ENCODE data around the gene ANKRD11. TPM values are rescaled to one million over a fixed set of nuclear protein-coding genes. Genes with fewer than 3 reads are reported as not detected.

Gene ANKRD11
- total RNA-seq, 2 donors from 2014 or later: 204 to 215 TPM

DNA sequence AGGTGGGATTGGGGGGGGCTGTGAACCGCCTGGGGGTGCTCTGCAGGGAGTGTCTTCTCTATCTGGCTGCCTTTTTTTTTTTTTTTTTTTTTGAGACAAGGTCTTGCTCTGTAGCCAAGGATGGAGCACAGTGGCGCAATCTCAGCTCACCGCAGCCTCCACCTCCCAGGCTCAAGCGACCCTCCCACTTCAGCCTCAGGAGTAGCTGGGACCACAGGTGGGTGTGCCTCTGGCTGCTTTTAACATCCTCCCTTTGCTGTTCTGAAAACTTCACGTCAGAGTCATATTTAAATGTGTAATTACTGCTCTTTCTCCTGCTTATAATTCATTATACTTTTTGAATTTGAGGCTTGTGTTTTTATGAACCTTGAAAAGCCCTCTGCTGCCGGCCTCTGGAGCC is 194.4 kb downstream of the ANKRD11 start:
- ATAC-seq (replicated peaks in 1 of 2): no peak
- no peak for DNase-seq
- no peak overlapping the region for H3K4me3 Mint-ChIP-seq

DNA sequence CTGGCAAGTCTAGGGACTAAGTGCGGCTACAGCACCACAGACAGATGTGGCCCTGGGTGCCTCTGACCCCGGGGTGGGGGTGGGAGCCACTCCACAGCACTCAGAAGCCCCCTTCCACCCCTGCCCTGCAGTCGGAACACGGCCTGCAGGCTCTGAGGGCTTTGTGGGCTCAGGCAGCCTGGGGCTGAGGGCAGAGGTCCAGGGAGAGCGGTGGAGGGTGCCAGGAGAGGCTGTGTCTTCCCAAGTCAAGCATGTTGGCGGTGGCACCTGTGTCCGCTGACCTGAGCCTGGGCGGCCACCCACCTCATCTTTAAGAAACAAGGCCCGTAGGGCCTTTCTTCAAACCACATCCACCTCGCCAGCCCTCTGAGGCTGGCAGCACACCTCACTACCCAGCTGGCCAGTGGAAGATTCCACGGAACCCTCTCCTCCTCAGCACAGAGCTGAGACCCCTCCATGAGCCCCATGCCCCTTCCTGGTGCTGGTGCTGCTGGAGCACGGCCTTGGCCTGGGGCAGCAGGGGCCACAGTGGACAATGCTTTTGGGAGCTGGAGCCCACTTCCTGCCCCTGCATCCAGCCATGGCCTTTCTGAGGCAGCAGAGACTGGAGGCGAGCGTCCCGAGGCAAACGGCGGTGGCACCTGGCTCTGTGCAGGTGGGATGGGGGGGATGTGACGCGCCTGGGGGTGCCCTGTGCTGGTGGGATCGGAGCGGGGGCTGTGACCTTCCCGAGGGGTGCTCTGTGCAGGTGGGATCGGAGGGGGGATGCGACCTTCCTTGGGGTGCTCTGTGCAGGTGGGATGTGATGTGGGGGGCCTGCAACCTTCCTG is 195.1 kb downstream of the ANKRD11 start:
- DNase-seq: no peak
- Mint-ChIP-seq H3K9me3 (no peaks in the 10 kb centered on the region), H3K27ac (no peak overlapping the region), H3K4me1 (ENCODE audit: low read depth) (peaks cover 33% of the 10 kb centered on the region), H3K27me3 (ENCODE audit: low read depth) (no peaks in the 10 kb centered on the region), H3K36me3 (ENCODE audit: insufficient read depth in 2 of 2) (peaks cover 0 to 4% of the 10 kb centered on the region in 2 donors), H3K4me3 (no peak overlapping the region)
- ATAC-seq (replicated peaks in 1 of 2): no peak

More for the DNA sequence above, 194.4 kb downstream of the ANKRD11 start:
- no peaks in the 10 kb centered on the region for H3K9me3 Mint-ChIP-seq
- peak overlapping the region; percentile 59 for H3K27ac Mint-ChIP-seq
- peaks cover 37% of the 10 kb centered on the region for H3K4me1 Mint-ChIP-seq (ENCODE audit: low read depth)
- no peaks in the 10 kb centered on the region for H3K27me3 Mint-ChIP-seq (ENCODE audit: low read depth)
- peaks cover 0 to 7% of the 10 kb centered on the region in 2 donors for H3K36me3 Mint-ChIP-seq (ENCODE audit: insufficient read depth in 2 of 2)

DNA sequence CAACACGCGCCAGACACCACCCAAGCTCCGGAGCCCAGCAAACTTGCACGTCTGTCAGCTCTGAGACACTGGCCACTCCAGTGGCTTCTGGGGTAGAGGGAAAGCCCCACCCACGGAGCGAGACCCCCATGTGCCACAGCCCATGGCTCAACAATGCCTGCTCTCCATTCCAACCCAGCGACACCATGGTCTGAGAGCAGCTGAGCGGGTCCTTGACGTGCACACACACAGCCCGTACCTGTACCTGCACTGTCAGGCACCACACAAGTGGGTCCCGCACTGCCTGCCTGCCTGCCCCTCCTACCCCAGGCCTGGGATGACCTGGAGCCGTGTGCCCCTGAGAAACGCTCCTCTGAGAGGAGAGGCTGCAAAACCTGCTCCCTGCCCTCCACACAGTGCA is 195.9 kb downstream of the ANKRD11 start:
- no peaks in the 10 kb centered on the region for H3K9me3 Mint-ChIP-seq
- H3K36me3 Mint-ChIP-seq (ENCODE audit: insufficient read depth in 2 of 2): peaks cover 0 to 5% of the 10 kb centered on the region in 2 donors
- H3K4me3 Mint-ChIP-seq: no peak overlapping the region
- DNase-seq (no peak), ATAC-seq (replicated peaks in 1 of 2) (no peak)
- peaks cover 32% of the 10 kb centered on the region for H3K4me1 Mint-ChIP-seq (ENCODE audit: low read depth)
- H3K27ac Mint-ChIP-seq: no peak overlapping the region
- no peaks in the 10 kb centered on the region for H3K27me3 Mint-ChIP-seq (ENCODE audit: low read depth)

DNA sequence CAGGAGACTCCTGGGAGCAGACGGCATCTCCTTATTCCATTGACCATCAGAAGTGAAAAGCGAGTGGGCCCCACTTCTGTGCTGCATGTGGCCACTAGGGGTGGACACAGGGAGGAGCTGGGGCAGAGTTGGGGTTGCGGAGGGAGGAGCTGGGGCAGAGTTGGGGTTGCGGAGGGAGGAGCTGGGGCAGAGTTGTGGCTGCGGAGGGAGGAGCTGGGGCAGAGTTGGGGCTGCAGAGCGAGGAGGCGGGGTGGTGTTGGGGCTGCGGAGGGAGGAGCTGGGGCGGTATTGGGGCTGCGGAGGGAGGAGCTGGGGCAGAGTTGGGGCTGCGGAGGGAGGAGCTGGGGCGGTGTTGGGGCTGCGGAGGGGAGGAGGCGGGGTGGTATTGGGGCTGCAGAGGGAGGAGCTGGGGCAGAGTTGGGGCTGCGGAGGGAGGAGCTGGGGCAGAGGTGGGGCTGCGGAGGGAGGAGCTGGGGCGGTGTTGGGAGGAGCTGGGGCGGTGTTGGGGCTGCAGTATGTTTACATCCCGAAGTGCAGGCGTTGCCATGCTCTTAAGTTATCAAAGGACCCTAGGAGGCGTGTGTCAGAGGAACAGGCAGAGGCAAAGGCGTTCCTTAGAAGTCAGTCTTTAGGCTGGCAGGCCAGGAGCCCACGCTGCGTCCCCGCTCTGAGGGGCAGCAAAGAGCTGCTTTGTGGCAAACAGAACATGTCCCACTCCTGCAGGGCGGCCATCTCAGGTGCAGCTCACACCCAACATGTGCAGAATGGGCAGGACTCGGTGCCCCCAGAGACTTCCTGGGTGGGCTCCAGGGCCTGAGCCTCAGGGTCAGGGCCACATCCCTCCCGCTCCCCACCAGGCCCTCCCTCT is 196.9 kb downstream of the ANKRD11 start:
- ATAC-seq (replicated peaks in 1 of 2): no peak
- H3K4me1 Mint-ChIP-seq (ENCODE audit: low read depth): peaks cover 25% of the 10 kb centered on the region
- H3K27ac Mint-ChIP-seq: no peak overlapping the region
- H3K4me3 Mint-ChIP-seq: no peak overlapping the region
- peaks cover 0 to 6% of the 10 kb centered on the region in 2 donors for H3K36me3 Mint-ChIP-seq (ENCODE audit: insufficient read depth in 2 of 2)
- no peaks in the 10 kb centered on the region for H3K27me3 Mint-ChIP-seq (ENCODE audit: low read depth)
- DNase-seq: no peak
- no peaks in the 10 kb centered on the region for H3K9me3 Mint-ChIP-seq

DNA sequence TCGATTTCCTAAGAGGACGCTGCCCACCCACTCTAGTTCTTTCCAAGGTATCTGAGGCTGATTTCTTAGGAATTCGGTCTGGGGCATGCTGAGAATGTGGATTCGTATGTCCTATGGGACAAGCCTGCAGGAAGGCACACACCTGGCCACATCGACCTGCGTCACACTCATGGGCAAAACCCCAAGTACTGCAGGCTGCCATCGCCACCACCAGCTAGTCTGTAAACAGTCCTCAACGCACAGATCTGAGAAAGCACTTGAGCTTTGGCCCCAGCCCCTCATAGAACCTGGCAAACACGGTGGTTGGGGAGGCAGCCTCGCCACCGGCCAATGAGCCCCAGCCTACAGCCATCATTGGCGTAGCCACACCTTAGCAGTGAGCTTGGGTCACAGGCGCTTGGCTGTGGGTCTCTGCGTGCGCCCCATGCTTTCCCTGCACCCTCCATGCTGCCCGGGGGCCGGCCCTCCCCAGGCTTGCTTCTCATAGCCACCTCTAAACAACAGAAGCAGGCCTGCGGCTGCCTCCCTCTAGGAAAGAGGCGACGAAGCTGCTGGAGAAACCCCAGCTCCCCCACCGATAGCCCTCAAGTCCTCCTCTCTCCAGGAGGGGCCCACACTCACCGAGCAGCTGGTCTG is 197.8 kb downstream of the ANKRD11 start:
- DNase-seq (no peak), ATAC-seq (replicated peaks in 1 of 2) (no peak)
- Mint-ChIP-seq H3K4me1 (ENCODE audit: low read depth) (peaks cover 20% of the 10 kb centered on the region), H3K27ac (no peak overlapping the region), H3K27me3 (ENCODE audit: low read depth) (no peaks in the 10 kb centered on the region), H3K36me3 (ENCODE audit: insufficient read depth in 2 of 2) (peaks cover 0 to 6% of the 10 kb centered on the region in 2 donors), H3K4me3 (no peak overlapping the region), H3K9me3 (no peaks in the 10 kb centered on the region)

DNA sequence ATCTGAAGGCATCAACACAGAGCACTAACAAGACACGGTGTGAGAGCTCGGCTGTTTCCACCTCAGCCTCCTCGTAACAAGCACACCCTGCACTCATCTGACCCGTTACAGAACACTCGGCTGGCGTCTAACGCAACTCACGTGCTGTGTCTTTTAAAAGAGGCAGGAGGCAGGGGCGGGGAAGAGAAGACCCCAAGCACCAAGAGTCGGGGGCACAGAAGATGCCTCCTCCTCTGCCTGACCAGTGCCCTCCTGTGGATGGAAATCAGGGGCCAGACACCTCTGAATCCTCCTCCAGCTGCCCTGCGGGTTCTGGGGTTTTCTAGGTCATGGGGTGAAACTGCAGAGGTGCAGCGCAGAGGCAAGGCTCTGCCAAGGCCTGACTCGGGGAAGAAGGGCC is 198.6 kb downstream of the ANKRD11 start:
- Mint-ChIP-seq H3K27ac (no peak overlapping the region), H3K4me1 (ENCODE audit: low read depth) (peaks cover 12% of the 10 kb centered on the region), H3K9me3 (no peaks in the 10 kb centered on the region), H3K27me3 (ENCODE audit: low read depth) (no peaks in the 10 kb centered on the region), H3K4me3 (no peak overlapping the region), H3K36me3 (ENCODE audit: insufficient read depth in 2 of 2) (peaks cover 2 to 9% of the 10 kb centered on the region in 2 donors)
- DNase-seq (no peak), ATAC-seq (replicated peaks in 1 of 2) (no peak)

DNA sequence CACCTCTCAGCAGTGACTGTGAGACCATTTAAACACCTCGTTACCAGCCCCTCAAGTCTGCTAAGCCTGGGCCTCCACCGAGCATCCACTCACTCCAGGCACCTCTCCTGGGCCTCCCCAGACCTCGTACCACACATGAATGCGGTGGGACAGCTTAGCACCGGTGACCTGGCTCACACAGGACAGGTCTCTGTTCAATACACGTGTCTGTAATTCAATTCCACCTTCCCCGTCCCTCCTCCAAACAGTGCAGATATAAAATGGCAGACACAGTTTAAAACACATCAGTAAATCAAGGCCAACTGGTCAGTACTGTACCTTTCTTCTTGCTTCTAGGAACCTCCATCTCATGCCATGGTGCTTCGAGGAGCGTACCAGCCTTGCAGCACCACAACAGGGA is 199.0 kb downstream of the ANKRD11 start:
- ATAC-seq (replicated peaks in 1 of 2) (no peak), DNase-seq (no peak)
- Mint-ChIP-seq H3K36me3 (ENCODE audit: insufficient read depth in 2 of 2) (peaks cover 2 to 9% of the 10 kb centered on the region in 2 donors), H3K9me3 (no peaks in the 10 kb centered on the region), H3K4me3 (no peak overlapping the region), H3K4me1 (ENCODE audit: low read depth) (peaks cover 9% of the 10 kb centered on the region), H3K27ac (no peak overlapping the region), H3K27me3 (ENCODE audit: low read depth) (no peaks in the 10 kb centered on the region)

DNA sequence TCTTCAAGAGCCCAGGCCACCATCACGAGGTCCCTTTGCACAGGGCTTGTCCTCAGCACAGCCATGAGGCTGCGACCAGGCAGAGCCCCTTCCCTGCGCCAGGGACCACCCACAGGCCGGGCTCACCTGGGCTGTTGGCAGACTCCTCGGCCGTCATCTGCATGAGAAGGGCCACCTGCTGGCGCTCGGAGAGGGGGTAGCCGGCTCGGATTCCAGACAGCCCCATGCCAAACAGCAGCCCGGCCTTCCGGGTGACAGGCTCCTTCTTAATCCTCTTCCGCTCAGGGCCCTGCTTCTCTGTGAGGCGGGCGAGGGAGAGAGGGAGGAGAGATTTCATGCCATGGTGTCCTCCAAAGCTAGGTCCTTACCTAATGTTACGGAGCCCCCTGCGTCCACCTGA is 199.5 kb downstream of the ANKRD11 start:
- no peaks in the 10 kb centered on the region for H3K9me3 Mint-ChIP-seq
- DNase-seq (no peak), ATAC-seq (replicated peaks in 1 of 2) (no peak)
- H3K4me1 Mint-ChIP-seq (ENCODE audit: low read depth): peaks cover 5% of the 10 kb centered on the region
- H3K36me3 Mint-ChIP-seq (ENCODE audit: insufficient read depth in 2 of 2): peaks cover 2 to 10% of the 10 kb centered on the region in 2 donors
- peak overlapping the region; percentile 78 for H3K27ac Mint-ChIP-seq
- H3K27me3 Mint-ChIP-seq (ENCODE audit: low read depth): no peaks in the 10 kb centered on the region
- H3K4me3 Mint-ChIP-seq: no peak overlapping the region

DNA sequence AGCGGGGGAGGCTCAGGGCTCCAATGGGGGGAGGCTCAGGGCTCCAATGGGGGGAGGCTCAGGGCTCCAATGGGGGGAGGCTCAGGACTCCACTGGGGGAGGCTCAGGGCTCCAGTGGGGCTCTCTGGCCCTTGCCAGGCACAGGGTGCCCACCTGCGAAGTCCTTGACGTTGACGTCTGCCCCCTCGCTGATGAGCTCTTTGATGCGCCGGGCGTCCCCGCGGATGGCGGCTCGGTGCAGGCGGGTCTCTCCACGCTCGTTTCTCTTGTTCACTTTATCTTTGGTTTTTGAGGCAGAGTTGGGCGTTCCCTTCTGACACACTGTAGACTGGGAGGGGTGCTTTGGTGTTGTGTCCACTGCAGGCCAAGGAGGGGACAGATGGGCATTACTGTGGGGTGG is 199.9 kb downstream of the ANKRD11 start:
- no peaks in the 10 kb centered on the region for H3K27me3 Mint-ChIP-seq (ENCODE audit: low read depth)
- ATAC-seq (replicated peaks in 1 of 2) (no peak), DNase-seq (no peak)
- peaks cover 5% of the 10 kb centered on the region for H3K4me1 Mint-ChIP-seq (ENCODE audit: low read depth)
- peaks cover 2 to 10% of the 10 kb centered on the region in 2 donors for H3K36me3 Mint-ChIP-seq (ENCODE audit: insufficient read depth in 2 of 2)
- peak overlapping the region; percentile 78 for H3K27ac Mint-ChIP-seq
- no peaks in the 10 kb centered on the region for H3K9me3 Mint-ChIP-seq
- no peak overlapping the region for H3K4me3 Mint-ChIP-seq

DNA sequence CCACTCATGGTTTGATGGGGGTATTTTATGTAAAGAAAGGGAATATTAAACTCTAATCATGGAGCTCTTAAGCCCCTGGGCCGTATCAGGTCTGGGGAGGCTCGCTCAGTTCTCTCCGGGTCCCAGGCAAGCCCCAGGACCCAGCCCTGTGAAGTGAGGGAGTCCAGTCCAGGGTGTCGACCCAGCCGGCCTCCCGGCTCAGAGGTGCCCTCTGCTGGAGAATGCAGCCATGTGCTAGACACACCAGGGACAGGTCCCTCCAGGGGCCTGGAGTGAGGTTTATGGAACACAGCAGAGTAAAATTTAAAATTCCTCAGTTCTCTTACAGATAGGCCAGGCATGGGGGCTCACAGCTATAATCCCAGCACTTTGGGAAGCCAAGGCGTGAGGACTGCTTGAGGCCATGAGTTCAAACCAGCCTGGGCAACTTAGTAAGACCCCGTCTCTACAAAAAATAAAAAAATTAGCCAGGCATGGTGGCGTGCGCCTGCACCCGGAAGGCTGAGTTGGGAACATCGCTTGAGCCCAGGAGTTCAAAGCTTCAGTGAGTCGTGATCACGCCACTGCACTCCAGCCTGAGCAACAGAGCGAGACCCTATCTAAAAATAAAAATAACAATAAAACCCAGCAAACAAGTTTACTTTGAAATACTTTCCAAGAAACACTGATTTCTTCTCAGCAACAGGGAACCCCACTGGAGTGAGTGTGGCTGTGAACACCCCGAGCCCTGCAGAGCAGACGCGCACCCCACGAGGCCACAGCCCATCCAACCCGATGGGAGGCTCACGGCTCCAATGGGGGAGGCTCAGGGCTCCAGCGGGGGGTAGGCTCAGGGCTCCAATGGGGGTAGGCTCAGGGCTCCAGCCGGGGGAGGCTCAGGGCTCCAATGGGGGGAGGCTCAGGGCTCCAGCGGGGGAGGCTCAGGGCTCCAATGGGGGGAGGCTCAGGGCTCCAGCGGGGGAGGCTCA is 200.6 kb downstream of the ANKRD11 start:
- Mint-ChIP-seq H3K36me3 (ENCODE audit: insufficient read depth in 2 of 2) (peaks cover 2 to 10% of the 10 kb centered on the region in 2 donors), H3K9me3 (no peaks in the 10 kb centered on the region), H3K4me1 (ENCODE audit: low read depth) (peaks cover 5% of the 10 kb centered on the region), H3K27me3 (ENCODE audit: low read depth) (no peaks in the 10 kb centered on the region), H3K27ac (peak overlapping the region; percentile 50), H3K4me3 (no peak overlapping the region)
- ATAC-seq (replicated peaks in 1 of 2): peak; percentile 78 to 81
- DNase-seq: peak; percentile 76

DNA sequence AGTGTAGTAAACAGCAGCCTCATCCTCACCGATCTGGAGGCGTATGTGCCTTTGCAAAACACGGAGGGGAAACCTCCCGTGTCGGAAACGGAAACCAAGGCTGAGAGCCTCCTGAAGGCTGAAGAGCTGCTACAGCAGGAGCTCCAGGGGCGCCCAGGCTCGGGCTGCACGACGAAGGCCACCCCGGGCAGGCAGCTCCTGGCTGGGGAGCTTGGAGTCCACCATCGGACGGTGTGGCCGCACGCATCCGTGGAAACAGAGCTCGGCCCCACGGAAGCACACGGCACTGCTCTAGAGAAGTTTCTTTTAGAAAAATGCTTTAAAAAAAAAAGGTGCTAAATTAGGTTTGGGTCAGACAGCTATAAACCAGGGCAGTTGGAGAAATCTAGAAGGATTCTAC is 201.4 kb downstream of the ANKRD11 start:
- DNase-seq (no peak), ATAC-seq (replicated peaks in 1 of 2) (no peak)
- no peak overlapping the region for H3K27ac Mint-ChIP-seq
- H3K36me3 Mint-ChIP-seq (ENCODE audit: insufficient read depth in 2 of 2): peaks cover 2 to 10% of the 10 kb centered on the region in 2 donors
- H3K4me1 Mint-ChIP-seq (ENCODE audit: low read depth): no peaks in the 10 kb centered on the region
- no peaks in the 10 kb centered on the region for H3K27me3 Mint-ChIP-seq (ENCODE audit: low read depth)
- no peak overlapping the region for H3K4me3 Mint-ChIP-seq
- H3K9me3 Mint-ChIP-seq: no peaks in the 10 kb centered on the region

DNA sequence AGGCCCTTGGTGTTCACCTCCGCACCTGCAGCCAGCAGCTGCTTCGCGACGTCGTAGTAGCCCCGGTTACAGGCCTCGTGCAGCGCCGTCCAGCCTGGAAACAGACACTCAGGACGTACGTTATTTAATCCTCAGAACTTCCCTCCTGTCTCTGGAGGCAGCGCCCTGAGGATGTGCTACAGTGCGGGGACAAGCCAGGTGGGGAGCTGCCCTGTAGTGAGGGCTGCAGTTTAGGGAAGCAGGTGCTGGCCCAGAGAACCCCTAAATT is 201.8 kb downstream of the ANKRD11 start:
- DNase-seq: no peak
- ATAC-seq (replicated peaks in 1 of 2): no peak
- H3K36me3 Mint-ChIP-seq (ENCODE audit: insufficient read depth in 2 of 2): peaks cover 2 to 10% of the 10 kb centered on the region in 2 donors
- H3K27me3 Mint-ChIP-seq (ENCODE audit: low read depth): no peaks in the 10 kb centered on the region
- no peak overlapping the region for H3K27ac Mint-ChIP-seq
- no peaks in the 10 kb centered on the region for H3K9me3 Mint-ChIP-seq
- no peak overlapping the region for H3K4me3 Mint-ChIP-seq
- H3K4me1 Mint-ChIP-seq (ENCODE audit: low read depth): no peaks in the 10 kb centered on the region
